GM18526 (cell line): Measurements from ENCODE around the gene ELANE.

Source experiments
- POLR2A ChIP-seq: IDR thresholded peaks from 3 replicates; pipeline ENCODE4 v1.6.1; 2011; ENCODE audit not compliant: insufficient read length; ENCODE audit errors: extremely low read depth

Gene ELANE

DNA sequence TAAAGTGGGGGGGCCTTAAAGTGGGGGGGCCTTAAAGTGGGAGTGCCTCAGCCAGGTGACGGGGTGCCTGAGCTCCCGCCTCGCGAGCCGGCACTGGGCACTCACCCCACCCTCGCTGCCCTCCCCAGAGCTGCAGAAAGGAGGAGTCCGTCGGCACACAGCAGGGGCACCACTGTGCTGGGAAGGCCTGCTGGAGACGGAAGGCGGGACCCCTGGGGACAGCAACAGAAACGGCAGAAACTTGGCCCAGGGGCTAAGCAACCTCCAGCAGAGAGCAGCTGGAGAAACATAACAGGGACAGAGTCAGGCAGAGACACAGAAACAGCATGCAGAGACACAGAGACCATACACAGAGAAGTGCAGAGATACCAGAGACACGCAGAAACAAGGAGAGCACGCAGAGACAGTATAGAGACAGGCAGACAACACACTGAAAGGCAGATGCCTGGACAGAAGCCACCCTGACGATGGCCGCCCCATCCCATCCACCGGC lies 15.2 kb downstream of the ELANE start:
- TF ChIP-seq POLR2A = no peak

DNA sequence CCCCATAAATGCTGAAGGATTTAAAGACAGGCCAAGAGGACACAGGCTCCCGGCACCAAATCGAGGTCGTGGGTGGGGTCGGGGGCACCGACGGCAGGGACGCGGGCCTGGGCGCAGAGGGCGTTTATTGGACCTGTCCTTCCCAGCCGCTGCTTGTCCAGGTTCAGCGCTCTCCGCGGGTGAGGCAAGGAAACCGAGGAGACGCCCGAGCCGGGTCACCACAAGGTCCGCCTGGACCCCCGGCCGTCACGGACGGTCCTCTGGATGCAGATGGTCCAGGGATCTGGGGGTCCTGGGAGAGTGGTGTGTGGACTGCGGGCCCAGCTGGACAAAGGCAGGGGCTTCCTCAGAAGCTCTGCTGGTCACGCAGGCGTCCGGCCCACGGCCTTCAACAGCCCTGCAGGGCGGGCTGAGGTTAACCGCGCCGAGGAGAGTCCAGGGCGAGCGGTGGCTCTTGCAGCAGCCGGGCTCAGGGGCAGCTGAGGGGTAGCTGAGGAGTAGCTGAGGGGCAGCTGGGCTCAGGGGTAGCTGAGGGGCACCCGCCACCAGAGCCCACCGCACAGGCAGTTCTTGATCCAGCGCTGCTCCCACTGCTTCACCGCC lies 15.9 kb downstream of the ELANE start:
- TF ChIP-seq POLR2A = no peak

DNA sequence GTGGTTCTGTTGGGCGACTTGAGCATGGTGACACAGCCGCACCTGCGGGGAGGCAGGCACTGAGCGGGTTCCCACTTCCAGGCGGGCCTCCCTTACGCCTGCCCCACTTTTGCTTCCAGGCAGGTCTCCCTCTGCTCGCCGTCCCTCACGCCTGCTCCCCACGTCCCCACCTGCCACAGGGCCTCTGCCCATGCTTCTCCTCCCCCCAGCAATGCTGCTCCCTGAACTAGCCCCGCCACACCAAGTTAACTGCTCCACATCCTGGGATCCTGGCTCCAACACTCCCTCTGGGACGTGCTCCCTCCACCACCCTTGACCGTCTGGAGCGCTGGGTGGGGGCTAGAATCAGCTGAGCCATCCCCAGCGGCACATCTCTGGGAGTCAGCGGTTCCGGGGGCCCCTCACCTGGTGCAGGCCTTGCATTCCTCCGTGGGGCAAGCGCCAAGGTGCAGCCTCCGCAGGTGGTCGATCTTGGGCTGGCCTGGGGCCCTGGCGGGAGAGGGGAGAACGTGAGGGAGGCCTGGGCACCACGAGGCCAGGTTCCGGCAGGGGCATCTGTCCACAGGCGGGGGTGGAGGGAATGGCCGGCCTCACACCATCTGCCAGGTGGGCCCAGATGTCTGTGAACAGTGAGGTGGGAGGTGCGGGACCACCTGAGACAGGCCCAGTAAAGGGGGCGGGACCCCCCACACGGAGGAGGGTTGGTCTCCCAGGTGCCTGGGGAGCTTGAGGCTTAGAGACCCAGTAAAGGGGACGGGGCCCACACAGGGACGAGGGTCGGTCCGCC lies 16.5 kb downstream of the ELANE start:
- TF ChIP-seq POLR2A = no peak

DNA sequence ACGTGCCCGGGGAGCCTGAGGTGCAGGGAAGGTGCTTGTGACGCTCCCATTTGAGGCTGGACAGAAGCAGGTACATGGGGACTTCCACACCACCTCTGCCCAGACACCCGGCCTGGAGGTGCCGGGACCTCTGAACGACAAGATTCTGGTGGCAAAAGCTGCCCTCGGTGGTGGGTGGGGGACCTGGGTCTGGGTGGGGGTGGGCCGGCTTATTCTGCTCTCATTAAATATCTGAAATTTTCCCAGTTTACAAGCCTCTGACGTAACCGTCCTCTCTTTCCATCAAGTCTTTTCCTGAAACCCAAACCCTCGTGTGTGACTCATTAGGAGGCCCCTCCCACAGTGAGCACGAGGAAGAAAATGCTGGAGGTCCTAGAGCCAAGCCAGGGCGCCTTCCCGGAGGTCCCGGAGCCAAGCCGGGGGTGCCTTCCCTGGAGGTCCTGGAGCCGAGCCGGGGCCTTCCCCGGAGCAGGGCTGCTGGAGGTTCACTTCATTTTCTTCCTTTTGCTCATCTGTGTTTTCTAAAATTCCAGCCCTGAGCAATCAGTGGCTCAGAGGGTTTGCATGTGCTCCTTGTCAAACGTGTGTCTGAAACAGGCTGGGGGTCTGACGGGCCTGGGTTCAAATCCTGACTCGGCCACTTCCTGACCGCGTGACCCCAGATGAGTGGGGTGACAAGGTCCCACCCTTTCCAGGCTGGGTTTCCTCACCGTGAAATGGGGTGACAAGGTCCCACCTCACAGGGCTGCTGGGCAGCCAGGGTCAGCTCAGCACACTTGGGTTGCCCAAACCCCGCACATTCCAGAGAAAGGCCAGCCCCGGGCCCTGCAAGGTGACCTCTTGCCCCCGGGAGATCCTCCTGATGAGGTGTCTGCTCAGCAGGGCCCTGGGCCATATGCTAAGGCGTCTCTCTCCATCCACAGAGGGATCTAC lies 17.4 kb downstream of the ELANE start:
- no peak for TF ChIP-seq POLR2A

DNA sequence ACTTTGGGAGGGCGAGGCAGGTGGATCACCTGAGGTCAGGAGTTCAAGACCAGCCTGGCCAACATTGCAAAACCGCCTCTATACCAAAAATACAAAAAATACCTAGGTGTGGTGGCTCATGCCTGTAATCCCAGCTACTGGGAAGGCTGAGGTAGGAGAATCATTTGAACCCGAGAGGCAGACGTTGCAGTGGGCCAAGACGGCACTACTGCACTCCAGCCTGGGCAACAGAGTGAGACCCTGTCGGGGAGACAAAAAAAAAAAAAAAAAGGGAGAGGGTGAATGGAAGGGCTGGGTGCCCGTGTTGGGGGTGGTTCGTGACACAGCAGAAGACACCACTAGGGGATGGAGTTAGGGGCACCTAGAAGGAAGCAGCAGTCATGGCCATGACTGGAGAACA lies 18.2 kb downstream of the ELANE start:
- TF ChIP-seq POLR2A = no peak

DNA sequence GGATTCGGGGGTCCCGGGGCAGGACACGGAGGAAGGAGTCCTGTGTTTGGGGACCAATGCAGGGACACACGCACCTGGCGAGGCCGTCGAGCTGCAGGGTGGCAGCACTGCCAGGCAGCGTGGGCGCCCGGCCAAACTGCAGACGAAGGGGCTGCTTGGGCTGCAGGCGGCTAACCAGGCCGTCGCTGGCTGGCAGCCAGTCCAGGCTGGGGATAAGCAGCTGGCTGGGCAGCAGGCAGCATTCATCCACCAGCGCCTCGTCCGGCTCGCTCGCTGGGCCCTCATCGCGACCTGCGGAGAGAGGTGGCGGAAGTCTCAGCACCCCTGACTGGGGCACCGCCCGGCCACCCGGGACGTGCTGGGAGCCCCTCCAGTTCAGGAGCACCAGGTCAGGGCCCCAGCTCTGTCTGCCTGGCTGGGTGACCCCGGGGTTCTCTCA lies 18.9 kb downstream of the ELANE start:
- TF ChIP-seq POLR2A = no peak

DNA sequence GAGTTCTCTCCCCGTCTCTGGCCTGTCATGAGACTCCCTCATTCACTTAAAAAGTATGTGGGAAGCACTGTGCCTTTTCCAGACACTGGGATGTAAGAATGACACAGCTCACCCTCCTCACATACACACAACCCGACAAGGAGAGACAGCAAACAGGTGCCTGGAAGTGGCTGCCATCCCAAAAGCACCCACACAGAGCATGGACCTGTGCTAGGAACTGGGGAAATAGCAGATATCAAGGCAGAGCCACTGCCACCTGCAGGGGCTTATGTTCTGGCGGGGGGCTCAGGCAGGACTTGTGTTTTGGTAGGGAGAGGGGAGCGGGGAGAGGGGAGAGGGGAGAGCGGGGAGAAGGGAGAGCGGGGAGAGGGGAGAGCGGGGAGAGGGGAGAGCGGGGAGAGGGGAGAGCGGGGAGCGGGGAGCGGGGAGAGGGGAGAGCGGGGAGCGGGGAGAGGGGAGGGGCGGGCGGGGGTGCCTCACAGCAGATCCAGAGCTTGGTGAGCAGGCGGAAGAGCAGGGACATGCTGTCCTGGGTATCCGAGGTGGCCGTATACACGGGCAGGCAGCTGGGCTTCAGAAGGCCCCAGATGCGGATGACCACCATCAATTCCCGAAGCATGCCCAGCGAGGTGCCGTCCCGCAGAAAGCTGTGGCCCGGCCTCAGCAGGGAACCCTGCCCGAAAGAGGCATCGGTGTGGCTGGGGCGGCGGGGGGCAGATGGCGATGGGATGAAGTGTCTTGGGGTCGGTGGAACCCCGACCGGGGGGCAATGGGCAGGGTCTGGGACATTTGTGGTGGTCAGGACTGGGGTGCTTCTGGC lies 19.6 kb downstream of the ELANE start:
- no peak for TF ChIP-seq POLR2A

DNA sequence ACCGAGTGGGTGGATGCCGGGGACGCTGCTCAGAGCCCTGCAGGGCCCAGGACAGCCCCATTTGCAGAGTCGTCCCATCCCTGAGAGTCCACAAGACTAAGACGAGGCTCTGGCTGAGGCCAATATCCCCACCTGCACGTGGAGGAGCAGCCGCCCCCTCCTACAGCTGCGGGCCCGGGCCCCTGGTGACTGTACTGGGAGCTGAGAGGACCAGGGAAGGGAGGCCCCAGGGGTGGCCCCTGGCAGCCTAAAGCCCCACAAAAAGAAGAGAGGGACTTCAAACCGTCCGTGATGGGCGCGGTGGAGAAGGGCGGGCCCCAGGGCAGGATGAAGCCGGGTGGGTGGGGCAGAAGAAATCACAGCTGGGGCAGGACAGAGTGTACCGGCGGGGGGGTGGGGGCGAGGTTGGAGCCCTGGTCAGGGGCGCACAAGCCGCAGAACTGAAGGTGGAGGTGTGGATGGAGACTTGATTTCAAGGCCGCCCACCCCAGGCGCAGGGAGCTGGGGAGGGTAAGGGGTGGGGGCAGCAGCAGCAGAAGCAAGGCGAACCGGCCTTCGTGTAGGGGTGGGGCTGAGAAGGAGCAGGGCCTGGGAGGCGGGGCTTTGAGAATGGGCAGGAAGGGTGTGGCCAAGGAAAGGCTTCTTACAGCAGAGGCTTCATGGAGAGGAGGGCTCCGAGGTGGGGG lies 20.3 kb downstream of the ELANE start:
- TF ChIP-seq POLR2A = no peak

DNA sequence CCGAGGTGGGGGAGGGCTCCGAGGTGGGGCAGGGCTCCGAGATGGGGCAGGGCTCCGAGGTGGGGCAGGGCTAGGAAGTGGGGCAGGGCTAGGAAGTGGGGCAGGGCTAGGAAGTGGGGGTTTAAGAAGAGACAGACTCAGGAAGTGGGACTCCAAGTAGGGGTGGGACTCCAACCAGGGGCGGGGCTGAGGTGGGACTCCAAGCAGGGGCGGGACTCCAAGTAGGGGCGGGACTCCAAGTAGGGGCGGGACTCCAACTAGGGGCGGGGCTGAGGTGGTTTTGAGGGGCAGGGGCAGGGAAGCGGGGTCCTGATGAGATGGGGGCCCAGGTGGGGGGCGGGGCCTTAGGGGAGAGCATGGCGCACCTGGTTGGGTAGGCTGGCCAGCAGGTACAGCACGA lies 21.0 kb downstream of the ELANE start:
- no peak for TF ChIP-seq POLR2A

DNA sequence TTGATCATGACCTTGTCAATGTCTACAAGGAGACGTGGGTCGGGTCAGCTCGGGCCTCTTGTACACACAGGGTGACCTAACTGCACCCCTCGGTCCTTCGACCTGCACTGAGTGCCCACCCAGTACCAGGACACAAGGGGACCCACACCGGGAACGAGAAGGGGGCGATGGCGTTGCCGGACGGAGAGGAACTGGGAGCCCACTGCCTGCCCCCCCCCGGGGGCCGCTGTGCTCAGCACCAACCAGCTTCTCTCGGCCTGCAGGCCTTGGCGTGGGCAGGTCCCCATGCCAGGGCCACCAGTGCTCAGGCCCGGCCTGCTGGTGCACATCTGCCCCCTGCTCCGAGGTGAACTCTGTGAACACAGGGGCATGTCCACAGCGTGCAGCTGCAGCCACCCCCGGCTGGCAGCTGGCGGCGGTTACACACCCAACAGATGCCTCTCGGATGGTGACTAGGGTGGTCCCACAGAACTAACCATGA lies 21.5 kb downstream of the ELANE start:
- TF ChIP-seq POLR2A = no peak

DNA sequence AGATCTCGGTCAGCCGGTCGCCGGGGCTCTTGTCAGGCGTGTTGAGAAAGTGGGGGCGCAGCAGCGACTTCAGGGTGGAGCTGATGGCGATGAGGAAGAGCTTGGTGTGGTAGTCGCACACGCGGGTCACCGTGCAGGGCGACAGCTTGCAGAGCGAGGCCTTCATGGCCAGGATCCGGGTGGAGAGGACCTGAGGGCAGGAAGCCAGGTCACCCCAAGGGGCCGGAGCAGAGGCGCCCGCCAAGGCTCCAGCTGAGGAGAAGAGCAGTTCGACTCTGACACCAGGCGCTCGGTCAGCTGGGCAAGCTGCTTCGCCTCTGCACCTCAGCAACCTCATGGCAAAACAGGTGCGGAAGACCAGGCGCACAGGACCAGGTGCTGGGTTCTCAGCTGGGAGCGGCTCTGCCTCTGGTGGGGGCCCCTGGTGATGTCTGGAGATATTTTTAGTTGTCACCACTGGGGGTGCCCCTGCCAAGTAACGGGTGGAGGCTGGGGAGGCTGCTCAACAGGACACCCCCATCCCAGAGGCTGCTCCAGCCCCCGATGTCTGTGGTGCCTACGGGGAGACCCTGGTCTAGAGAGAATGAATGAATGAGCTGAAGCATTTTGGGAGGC lies 23.3 kb downstream of the ELANE start:
- TF ChIP-seq POLR2A = no peak

DNA sequence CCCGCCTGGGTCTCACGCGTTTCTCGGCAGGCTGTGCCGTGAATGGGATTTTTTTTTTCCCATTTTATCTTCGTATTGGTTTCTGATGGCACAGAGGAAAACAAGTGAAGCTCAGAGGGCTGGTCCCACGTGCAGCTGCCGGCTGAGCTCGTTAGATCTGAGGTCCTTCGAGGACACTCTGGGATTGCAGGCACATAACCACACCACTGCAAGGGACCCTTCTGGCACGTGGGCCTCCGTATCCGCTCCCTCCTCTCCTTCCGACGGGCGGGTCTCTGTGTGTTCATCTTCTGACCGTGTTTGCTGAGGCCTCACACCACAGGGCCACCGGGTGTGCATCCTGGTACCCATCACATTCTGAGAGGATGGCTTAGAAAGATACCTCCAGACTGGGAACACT lies 24.0 kb downstream of the ELANE start:
- no peak for TF ChIP-seq POLR2A

DNA sequence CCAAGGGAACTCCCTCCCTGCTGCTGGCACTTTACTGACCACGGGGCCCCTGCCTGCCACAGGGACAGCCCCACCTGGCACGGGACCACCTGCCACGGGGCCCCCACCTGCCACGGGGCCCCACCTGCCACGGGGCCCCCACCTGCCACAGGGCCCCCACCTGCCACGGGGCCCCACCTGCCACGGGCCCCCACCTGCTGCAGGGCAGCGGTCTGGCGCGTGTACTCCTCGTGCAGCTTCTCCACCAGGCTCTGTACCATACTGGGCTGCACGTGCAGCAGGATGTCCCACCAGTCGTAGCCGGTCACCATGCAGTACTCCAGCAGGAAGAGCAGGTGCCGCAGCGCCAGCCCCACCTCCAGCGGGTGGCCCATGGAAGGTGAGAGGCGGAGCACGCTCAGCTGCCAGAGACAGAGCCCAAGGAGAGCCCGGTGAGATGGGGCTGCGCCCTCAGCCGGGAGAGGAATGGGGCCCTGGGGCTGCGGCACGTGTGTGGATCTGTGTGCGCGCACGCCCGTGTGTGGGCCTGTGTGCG lies 24.7 kb downstream of the ELANE start:
- no peak for TF ChIP-seq POLR2A
